Keratinocyte (primary cell): ENCODE data around the gene PPIP5K2. TPM values are rescaled to one million over a fixed set of nuclear protein-coding genes. Genes with fewer than 3 reads are reported as not detected.

Experiments
- DNase-seq: peaks from one replicate; pipeline ENCODE4 v3.0.0-alpha.2; 2011; ENCODE audit warnings: low read depth, missing footprints, low spot score
- FAIRE-seq: peaks from 2 replicates; lab custom pipeline; 2011; peaks lifted over from hg19 to GRCh38; lab: Jason Lieb, UNC
- H2AFZ ChIP-seq: 2 replicates; pipeline ENCODE4 v1.6.0; 2012; ENCODE audit warnings: low read length, control low read depth, inconsistent platforms; ENCODE audit not compliant: control insufficient read depth
- H3K27ac ChIP-seq: 2 replicates; pipeline ENCODE4 v1.5.1; 2011; ENCODE audit warnings: low read length; ENCODE audit not compliant: control insufficient read depth, insufficient read depth
- H3K27me3 ChIP-seq: 3 replicates; pipeline ENCODE4 v1.6.0; 2011; ENCODE audit warnings: low read length; ENCODE audit not compliant: control insufficient read depth, insufficient read depth; ENCODE audit errors: extremely low read depth
- H3K36me3 ChIP-seq, 2 experiments: 2 replicates in 1 of 2; 3 replicates in 1 of 2; pipeline ENCODE4 v1.5.1; 2011; ENCODE audit warnings: low read length in 2 of 2, mild to moderate bottlenecking in 1 of 2; ENCODE audit not compliant: control insufficient read depth in 2 of 2, insufficient read depth in 2 of 2; ENCODE audit errors: extremely low read depth in 1 of 2
- H3K4me1 ChIP-seq: 3 replicates; pipeline ENCODE4 v1.5.1; 2011; ENCODE audit warnings: low read length; ENCODE audit not compliant: control insufficient read depth, insufficient read depth; ENCODE audit errors: extremely low read depth
- H3K4me2 ChIP-seq: 3 replicates; pipeline ENCODE4 v1.6.0; 2011; ENCODE audit warnings: low read depth, low read length; ENCODE audit not compliant: control insufficient read depth, insufficient read depth; ENCODE audit errors: extremely low read depth
- H3K4me3 ChIP-seq, 3 experiments: fragments of 200-600 bp in 1 of 3; sonication (generic) in 1 of 3; 2 replicates in 2 of 3; 3 replicates in 1 of 3; pipeline ENCODE4 v1.5.1; 2011 to 2016; ENCODE audit warnings: low read length in 3 of 3, mild to moderate bottlenecking in 3 of 3, control low read depth in 2 of 3, inconsistent platforms in 1 of 3, low read depth in 1 of 3, mixed read lengths in 1 of 3, mixed run types in 1 of 3, moderate library complexity in 1 of 3; ENCODE audit not compliant: control insufficient read depth in 2 of 3, insufficient read depth in 2 of 3; ENCODE audit errors: extremely low read depth in 1 of 3
- H3K79me2 ChIP-seq: 2 replicates; pipeline ENCODE4 v1.6.0; 2012; ENCODE audit warnings: low read length; ENCODE audit not compliant: control insufficient read depth, insufficient read depth
- H3K9ac ChIP-seq: 3 replicates; pipeline ENCODE4 v1.6.0; 2011; ENCODE audit warnings: low read length; ENCODE audit not compliant: control insufficient read depth, insufficient read depth; ENCODE audit errors: extremely low read depth
- H3K9me1 ChIP-seq: 3 replicates; pipeline ENCODE4 v1.6.0; 2011; ENCODE audit warnings: low read length; ENCODE audit not compliant: control insufficient read depth, insufficient read depth; ENCODE audit errors: extremely low read depth
- H3K9me3 ChIP-seq: 2 replicates; pipeline ENCODE4 v1.5.1; 2012; ENCODE audit warnings: low read depth, low read length; ENCODE audit not compliant: control insufficient read depth
- H4K20me1 ChIP-seq: 3 replicates; pipeline ENCODE4 v1.6.0; 2011; ENCODE audit warnings: low read length; ENCODE audit not compliant: control insufficient read depth, insufficient read depth; ENCODE audit errors: extremely low read depth
- CTCF ChIP-seq, 3 experiments: IDR thresholded peaks in 1 of 3; conservative IDR thresholded peaks in 1 of 3; optimal IDR thresholded peaks in 1 of 3; 2 replicates in 2 of 3; 3 replicates in 1 of 3; pipeline versions ENCODE3 to v1.5.1; 2011; ENCODE audit warnings: low read length in 3 of 3, mild to moderate bottlenecking in 3 of 3, moderate library complexity in 2 of 3, control low read depth in 1 of 3, inconsistent platforms in 1 of 3; ENCODE audit not compliant: insufficient read depth in 2 of 3; ENCODE audit errors: extremely low read depth in 1 of 3
- EZH2 ChIP-seq: IDR thresholded peaks from one replicate; pipeline ENCODE4 v1.6.1; 2012; ENCODE audit warnings: inconsistent platforms, mild to moderate bottlenecking, low read length, moderate library complexity
- dilution Hi-C: fragments of 300-500 bp; cut with MboI; formaldehyde crosslinking; loops from one replicate; pipeline ENCODE4 v1.7.0; 2020; ENCODE audit warnings: low sequenced_read_pairs; ENCODE audit not compliant: extremely low pct_ligation_motif_present
- polyA plus RNA-seq, 5 experiments: library from polyadenylated mRNA; depleted of rRNA in 3 of 5; stranded (reverse) in 3 of 5; stranded (forward) in 1 of 5; unstranded in 1 of 5; fragments of >200 nt; gene quantifications; 1 replicate in 1 of 5; 2 replicates in 3 of 5; 3 replicates in 1 of 5; pipeline versions ENCODE4 v1.2.1 to v1.2.3, GENCODE V29; 2011 to 2012; ENCODE audit warnings: missing spikeins in 2 of 5, low read depth in 1 of 5, low replicate concordance in 1 of 5

The PPIP5K2 gene
- polyA plus RNA-seq, 1 donor (not counting 4 experiments of a cell fraction or from before 2014, with no cell fraction given): 27.8 TPM

- Histone ChIP-seq H3K27ac (no peak overlapping the region), H3K4me1 (no peaks in the 10 kb centered on the region), H3K4me3 (no peak overlapping the region), H3K36me3 (peaks cover 0 to 3% of the 10 kb centered on the region in 2 experiments), H4K20me1 (no peaks in the 10 kb centered on the region), H3K79me2 (no peaks in the 10 kb centered on the region), H3K27me3 (no peaks in the 10 kb centered on the region), H3K9ac (no peak overlapping the region), H3K4me2 (no peak overlapping the region), H3K9me1 (no peaks in the 10 kb centered on the region), H2AFZ (no peak overlapping the region), H3K9me3 (no peaks in the 10 kb centered on the region)
- FAIRE-seq: no peak
- no peak for DNase-seq
- dilution Hi-C loops: no loop called here
- TF ChIP-seq CTCF (optimal IDR thresholded peaks at IDR 0.05 in 1 of 3, IDR thresholded peaks at IDR 0.05 in 1 of 3, conservative IDR thresholded peaks at IDR 0.05 in 1 of 3; ENCODE audit: extremely low read depth in 1 of 3, insufficient read depth in 2 of 3, low read length in 3 of 3) (no peak), EZH2 (no peak)
These were observed 21.1 kb upstream of the PPIP5K2 start for GRCh38 chr5:103098993-103099392.

GRCh38 chr5:103101079-103101750 lies 18.9 kb upstream of the PPIP5K2 start:
- DNase-seq (no peak), FAIRE-seq (no peak)
- dilution Hi-C loops: no loop called here
- Histone ChIP-seq H3K36me3 (peaks cover 0 to 3% of the 10 kb centered on the region in 2 experiments), H4K20me1 (no peaks in the 10 kb centered on the region), H3K79me2 (no peaks in the 10 kb centered on the region), H3K9ac (no peak overlapping the region), H3K9me3 (no peaks in the 10 kb centered on the region), H2AFZ (no peak overlapping the region), H3K4me3 (no peak overlapping the region), H3K27ac (no peak overlapping the region), H3K4me2 (no peak overlapping the region), H3K4me1 (no peaks in the 10 kb centered on the region), H3K9me1 (no peaks in the 10 kb centered on the region), H3K27me3 (no peaks in the 10 kb centered on the region)
- no peak for TF ChIP-seq EZH2
- TF ChIP-seq CTCF (optimal IDR thresholded peaks at IDR 0.05 in 1 of 3, IDR thresholded peaks at IDR 0.05 in 1 of 3, conservative IDR thresholded peaks at IDR 0.05 in 1 of 3; ENCODE audit: extremely low read depth in 1 of 3, insufficient read depth in 2 of 3, low read length in 3 of 3): no peak
